Colonic mucosa (tissue), 4 donors: ENCODE data around the gene SIPA1L3. TPM values are rescaled to one million over a fixed set of nuclear protein-coding genes. Genes with fewer than 3 reads are reported as not detected.

Experiments used
- DNase-seq: peaks from one replicate; pipeline ENCODE4 v3.0.0-alpha.2; 2020
- H3K27ac ChIP-seq: fragments of 200-600 bp; one replicate; pipeline ENCODE4 v1.8.0; 2021
- H3K27me3 ChIP-seq: fragments of 200-600 bp; one replicate; pipeline ENCODE4 v1.8.0; 2021
- H3K36me3 ChIP-seq: fragments of 200-600 bp; one replicate; pipeline ENCODE4 v1.8.0; 2021
- H3K4me1 ChIP-seq: fragments of 200-600 bp; one replicate; pipeline ENCODE4 v1.8.0; 2021; ENCODE audit warnings: mild to moderate bottlenecking
- H3K4me3 ChIP-seq: fragments of 200-600 bp; one replicate; pipeline ENCODE4 v1.8.0; 2021
- H3K9ac ChIP-seq, 2 donors: one replicate each; pipeline ENCODE4 v1.7.0; 2013; ENCODE audit warnings: control low read depth in 2 of 2, low read depth in 2 of 2, low read length in 2 of 2
- H3K9me3 ChIP-seq: fragments of 200-600 bp; one replicate; pipeline ENCODE4 v1.8.0; 2021
- CTCF ChIP-seq: fragments of 200-600 bp; IDR thresholded peaks from one replicate; pipeline ENCODE4 v1.8.0; 2022; ENCODE audit warnings: antibody characterized with exemption, mild to moderate bottlenecking
- intact Hi-C: fragments of 100-400 bp; cut with DNase I; formaldehyde crosslinking; loops from one replicate; pipeline ENCODE4 v1.14.1; 2022
- total RNA-seq, 2 donors: library from RNA; stranded (reverse); fragmentation: NEBNext Ultra II Directional in 1 of 2; extraction: Animal tissue kit (Norgen Biotek cat#: 25700) in 1 of 2; gene quantifications; one replicate each; pipeline ENCODE4 v1.2.1, GENCODE V29; 2021
- donor health status: healthy.
- donor health status: DM: no; HTN: no; CAD: no.
- donor health status: DM: no; HTN: no; CAD: no.

SIPA1L3 gene
- total RNA-seq, 2 donors from 2014 or later, result 98.6 to 113 TPM

DNA sequence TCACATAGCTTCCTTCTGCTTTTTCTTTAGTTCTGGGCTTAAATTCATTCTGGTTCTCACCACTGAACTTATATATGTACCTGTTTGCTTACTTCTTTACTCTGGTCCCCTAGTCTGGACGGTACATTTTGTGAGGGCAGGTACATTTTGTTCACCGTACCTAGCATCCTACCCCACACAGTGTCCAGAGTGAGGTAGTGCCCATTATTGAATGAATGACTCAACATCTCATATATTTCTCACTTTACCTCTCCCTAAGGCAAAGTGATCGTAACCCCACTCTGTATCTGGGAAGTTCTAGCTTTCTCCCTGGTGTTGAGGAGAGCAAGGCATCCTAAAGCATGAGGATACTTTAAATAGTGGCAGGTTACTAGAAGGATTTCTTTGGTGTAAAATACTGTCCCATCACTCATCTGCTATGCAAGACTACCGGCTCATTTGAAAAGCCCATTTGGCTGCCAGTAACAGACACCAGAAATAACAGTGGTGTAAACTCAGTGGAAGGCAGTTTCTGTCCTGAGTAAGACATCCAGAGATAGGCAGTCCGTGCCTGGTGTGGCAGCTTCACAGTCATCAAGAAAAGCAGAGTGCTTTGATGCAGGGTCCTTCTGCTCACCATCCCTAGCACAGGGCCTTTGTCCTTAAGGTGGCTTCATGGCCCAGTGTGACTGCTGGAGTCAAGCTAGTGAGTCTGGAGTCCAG, 111.8 kb downstream of the SIPA1L3 start:
- no peaks in the 10 kb centered on the region for H3K4me1 ChIP-seq
- intact Hi-C loops, result no loop called here
- no peaks in the 10 kb centered on the region for H3K36me3 ChIP-seq
- no peak for DNase-seq
- no peak for TF ChIP-seq CTCF
- no peak overlapping the region for H3K27ac ChIP-seq
- H3K9ac ChIP-seq, result no peak overlapping the region
- H3K27me3 ChIP-seq, result no peaks in the 10 kb centered on the region
- no peaks in the 10 kb centered on the region for H3K9me3 ChIP-seq
- H3K4me3 ChIP-seq, result no peak overlapping the region

DNA sequence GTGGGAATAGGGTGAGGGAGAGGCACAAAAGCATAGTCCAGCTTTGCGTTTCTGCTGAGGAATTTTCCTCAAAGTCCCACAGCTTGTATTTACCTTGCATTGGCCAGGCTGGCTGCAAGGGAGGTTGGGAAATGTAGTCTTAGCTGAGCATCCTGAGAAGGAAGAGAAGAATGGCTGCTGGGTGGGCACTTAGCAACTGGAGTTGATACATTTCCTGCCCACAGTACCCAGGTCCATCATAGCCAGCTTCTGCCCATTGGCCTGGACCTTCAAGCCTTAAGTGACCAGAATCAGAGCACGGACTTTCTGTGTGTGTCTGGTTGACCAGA, 112.4 kb downstream of the SIPA1L3 start:
- Histone ChIP-seq H3K4me1 (no peaks in the 10 kb centered on the region), H3K4me3 (no peak overlapping the region), H3K9me3 (no peaks in the 10 kb centered on the region), H3K9ac (no peak overlapping the region), H3K36me3 (no peaks in the 10 kb centered on the region), H3K27ac (no peak overlapping the region), H3K27me3 (no peaks in the 10 kb centered on the region)
- no peak for DNase-seq
- no peak for TF ChIP-seq CTCF
- intact Hi-C loops, result no loop called here

GRCh38 chr19:38020311-38020710, 113.3 kb downstream of the SIPA1L3 start:
- no peak overlapping the region for H3K9ac ChIP-seq
- intact Hi-C loops, result no loop called here
- no peak overlapping the region for H3K4me3 ChIP-seq
- no peaks in the 10 kb centered on the region for H3K4me1 ChIP-seq
- no peaks in the 10 kb centered on the region for H3K9me3 ChIP-seq
- H3K36me3 ChIP-seq, result no peaks in the 10 kb centered on the region
- no peaks in the 10 kb centered on the region for H3K27me3 ChIP-seq
- TF ChIP-seq CTCF, result no peak
- no peak for DNase-seq
- no peak overlapping the region for H3K27ac ChIP-seq

GRCh38 chr19:38021352-38021751, 114.3 kb downstream of the SIPA1L3 start:
- no peak for TF ChIP-seq CTCF
- Histone ChIP-seq H3K27me3 (no peaks in the 10 kb centered on the region), H3K4me3 (no peak overlapping the region), H3K36me3 (no peaks in the 10 kb centered on the region), H3K9ac (no peak overlapping the region), H3K27ac (no peak overlapping the region), H3K9me3 (no peaks in the 10 kb centered on the region), H3K4me1 (no peaks in the 10 kb centered on the region)
- intact Hi-C loops, result no loop called here
- no peak for DNase-seq

GRCh38 chr19:38022791-38023670, 116.0 kb downstream of the SIPA1L3 start:
- no peaks in the 10 kb centered on the region for H3K4me1 ChIP-seq
- H3K9me3 ChIP-seq, result no peaks in the 10 kb centered on the region
- H3K4me3 ChIP-seq, result no peak overlapping the region
- TF ChIP-seq CTCF, result no peak
- intact Hi-C loops, result no loop called here
- DNase-seq, result no peak
- H3K27me3 ChIP-seq, result no peaks in the 10 kb centered on the region
- no peak overlapping the region for H3K27ac ChIP-seq
- H3K36me3 ChIP-seq, result no peaks in the 10 kb centered on the region
- H3K9ac ChIP-seq, result no peak overlapping the region
